Ectodermal cell (in vitro differentiated cells): ENCODE data around the gene CHAT.

Experiments
- H3K27ac ChIP-seq: 2 replicates; pipeline ENCODE4 v1.7.0; 2013; ENCODE audit warnings: mild to moderate bottlenecking, low read depth, low read length; ENCODE audit not compliant: insufficient read depth, poor library complexity, severe bottlenecking
- H3K27me3 ChIP-seq: 2 replicates; pipeline ENCODE4 v1.7.0; 2013; ENCODE audit warnings: mild to moderate bottlenecking, low read length; ENCODE audit not compliant: insufficient read depth, control insufficient read depth, poor library complexity, severe bottlenecking
- H3K36me3 ChIP-seq: one replicate; pipeline ENCODE4 v1.7.0; 2013; ENCODE audit warnings: low read length; ENCODE audit not compliant: control insufficient read depth, insufficient read depth
- H3K4me1 ChIP-seq: one replicate; pipeline ENCODE4 v1.7.0; 2013; ENCODE audit warnings: low read length; ENCODE audit not compliant: control insufficient read depth, insufficient read depth
- H3K4me3 ChIP-seq: 2 replicates; pipeline ENCODE4 v1.7.0; 2013; ENCODE audit warnings: low read depth, low read length, control low read depth; ENCODE audit not compliant: insufficient read depth
- H3K9me3 ChIP-seq: 2 replicates; pipeline ENCODE4 v1.7.0; 2013; ENCODE audit warnings: mild to moderate bottlenecking, low read length, moderate library complexity; ENCODE audit not compliant: control insufficient read depth
- WGBS, 2 experiments: methylation state at CpG; one replicate each; pipeline ENCODE4 v1.1.7; 2013; ENCODE audit warnings: missing lambda C conversion rate in 2 of 2; 5-methylcytosine and 5-hydroxymethylcytosine counted together

CHAT gene

GRCh38 chr10:49579621-49580020 lies 34.2 kb upstream of the CHAT start:
- no peak overlapping the region for H3K4me3 ChIP-seq
- WGBS, 2 experiments, result 73 to 83% methylated on average over 2 of the region's 2 CpGs
- H3K27me3 ChIP-seq, result no peaks in the 10 kb centered on the region
- no peaks in the 10 kb centered on the region for H3K4me1 ChIP-seq
- no peaks in the 10 kb centered on the region for H3K9me3 ChIP-seq
- H3K36me3 ChIP-seq, result no peaks in the 10 kb centered on the region
- H3K27ac ChIP-seq, result no peak overlapping the region

GRCh38 chr10:49585387-49585786 lies 28.4 kb upstream of the CHAT start:
- Histone ChIP-seq H3K36me3 (no peaks in the 10 kb centered on the region), H3K27ac (no peak overlapping the region), H3K4me3 (no peak overlapping the region), H3K27me3 (no peaks in the 10 kb centered on the region), H3K4me1 (no peaks in the 10 kb centered on the region), H3K9me3 (no peaks in the 10 kb centered on the region)

- H3K27me3 ChIP-seq, result no peaks in the 10 kb centered on the region
- no peak overlapping the region for H3K27ac ChIP-seq
- H3K9me3 ChIP-seq, result no peaks in the 10 kb centered on the region
- no peak overlapping the region for H3K4me3 ChIP-seq
- WGBS, 2 experiments, result 90 to 92% methylated on average over 3 of the region's 4 CpGs
- no peaks in the 10 kb centered on the region for H3K36me3 ChIP-seq
- no peaks in the 10 kb centered on the region for H3K4me1 ChIP-seq
Measured at GRCh38 chr10:49587981-49588380, 25.9 kb upstream of the CHAT start.

GRCh38 chr10:49592726-49593563 lies 20.9 kb upstream of the CHAT start:
- Histone ChIP-seq H3K27ac (no peak overlapping the region), H3K4me1 (no peaks in the 10 kb centered on the region), H3K27me3 (no peaks in the 10 kb centered on the region), H3K4me3 (no peak overlapping the region), H3K9me3 (no peaks in the 10 kb centered on the region), H3K36me3 (no peaks in the 10 kb centered on the region)
- 60% methylated on average over 9 of the region's 9 CpGs for WGBS, 2 experiments

GRCh38 chr10:49593564-49593875 lies 20.3 kb upstream of the CHAT start:
- 88 to 91% methylated on average over 6 of the region's 6 CpGs for WGBS, 2 experiments
- Histone ChIP-seq H3K9me3 (no peaks in the 10 kb centered on the region), H3K36me3 (no peaks in the 10 kb centered on the region), H3K4me3 (no peak overlapping the region), H3K27ac (no peak overlapping the region), H3K4me1 (no peaks in the 10 kb centered on the region), H3K27me3 (no peaks in the 10 kb centered on the region)

GRCh38 chr10:49593998-49594397 lies 19.8 kb upstream of the CHAT start:
- no peak overlapping the region for H3K4me3 ChIP-seq
- no peaks in the 10 kb centered on the region for H3K9me3 ChIP-seq
- no peaks in the 10 kb centered on the region for H3K27me3 ChIP-seq
- H3K36me3 ChIP-seq, result no peaks in the 10 kb centered on the region
- H3K27ac ChIP-seq, result no peak overlapping the region
- WGBS, 2 experiments, result 70 to 80% methylated on average over 3 to 4 of the region's 4 CpGs
- H3K4me1 ChIP-seq, result no peaks in the 10 kb centered on the region

GRCh38 chr10:49594594-49594993 lies 19.2 kb upstream of the CHAT start:
- no peaks in the 10 kb centered on the region for H3K27me3 ChIP-seq
- H3K36me3 ChIP-seq, result no peaks in the 10 kb centered on the region
- 7 to 14% methylated on average over 6 of the region's 6 CpGs for WGBS, 2 experiments
- H3K9me3 ChIP-seq, result no peaks in the 10 kb centered on the region
- H3K27ac ChIP-seq, result no peak overlapping the region
- H3K4me1 ChIP-seq, result no peaks in the 10 kb centered on the region
- H3K4me3 ChIP-seq, result no peak overlapping the region

- WGBS, 2 experiments, result 84 to 86% methylated on average over 9 to 10 of the region's 10 CpGs
- no peaks in the 10 kb centered on the region for H3K27me3 ChIP-seq
- H3K9me3 ChIP-seq, result no peaks in the 10 kb centered on the region
- no peak overlapping the region for H3K27ac ChIP-seq
- H3K4me1 ChIP-seq, result no peaks in the 10 kb centered on the region
- no peak overlapping the region for H3K4me3 ChIP-seq
- no peaks in the 10 kb centered on the region for H3K36me3 ChIP-seq
Measured at GRCh38 chr10:49595003-49595712, 18.7 kb upstream of the CHAT start.

- Histone ChIP-seq H3K27me3 (no peaks in the 10 kb centered on the region), H3K27ac (no peak overlapping the region), H3K36me3 (no peaks in the 10 kb centered on the region), H3K4me1 (no peaks in the 10 kb centered on the region), H3K4me3 (no peak overlapping the region), H3K9me3 (no peaks in the 10 kb centered on the region)
- 90 to 91% methylated on average over 13 of the region's 13 CpGs for WGBS, 2 experiments
Measured at GRCh38 chr10:49595713-49596492, 17.9 kb upstream of the CHAT start.

GRCh38 chr10:49596493-49596809 lies 17.4 kb upstream of the CHAT start:
- 62 to 68% methylated on average over 3 of the region's 3 CpGs for WGBS, 2 experiments
- Histone ChIP-seq H3K36me3 (no peaks in the 10 kb centered on the region), H3K4me3 (no peak overlapping the region), H3K27me3 (no peaks in the 10 kb centered on the region), H3K9me3 (no peaks in the 10 kb centered on the region), H3K27ac (no peak overlapping the region), H3K4me1 (no peaks in the 10 kb centered on the region)
